SK-N-SH (cell line): Measurements from ENCODE around the gene RFTN1. TPM values are rescaled to one million over a fixed set of nuclear protein-coding genes. Genes with fewer than 3 reads are reported as not detected.

Source experiments
- CTCF ChIA-PET: fragments of 300-600, 350-600 bp; formaldehyde crosslinking; extraction: SDS; loops from one replicate; lab custom pipeline; 2021; lab: Yijun Ruan, JAX
- POLR2A ChIA-PET: fragments of 350-600 bp; sonication (Branson Sonifier 250); formaldehyde crosslinking; extraction: SDS; loops from one replicate; lab custom pipeline; 2020; ENCODE audit warnings: antibody characterized with exemption, inconsistent platforms; lab: Yijun Ruan, JAX
- DNase-seq: peaks from one replicate; pipeline ENCODE4 v3.0.0; 2012
- H2AFZ ChIP-seq: fragments of 200-600 bp; sonication (generic); 2 replicates; pipeline ENCODE4 v1.8.1; 2016; ENCODE audit warnings: antibody characterized with exemption, mild to moderate bottlenecking, low read depth
- H3F3A ChIP-seq: fragments of 200-600 bp; sonication (generic); replicated peaks from 2 replicates; pipeline ENCODE3; 2016; ENCODE audit warnings: antibody characterized with exemption, mild to moderate bottlenecking; ENCODE audit not compliant: insufficient read depth
- H3K27ac ChIP-seq, 2 experiments: fragments of 200-500 bp in 1 of 2; fragments of 200-600 bp in 1 of 2; sonication (Bioruptor generic) in 1 of 2; sonication (generic), shearing (Covaris generic) in 1 of 2; 2 replicates each; pipeline versions ENCODE4 v1.5.1 to v1.6.1; 2014 to 2016; ENCODE audit warnings: low read depth in 2 of 2, inconsistent platforms in 1 of 2, low read length in 1 of 2, mild to moderate bottlenecking in 1 of 2, mixed read lengths in 1 of 2
- H3K27me3 ChIP-seq: fragments of 200-600 bp; sonication (generic), shearing (Covaris generic); 2 replicates; pipeline ENCODE4 v1.6.1; 2016; ENCODE audit warnings: mixed run types; ENCODE audit not compliant: insufficient read depth
- H3K36me3 ChIP-seq, 2 experiments: fragments of 200-500 bp in 1 of 2; fragments of 200-600 bp in 1 of 2; sonication (Bioruptor generic) in 1 of 2; sonication (generic) in 1 of 2; replicated peaks in 1 of 2; 2 replicates each; pipeline versions ENCODE3 to v1.5.1; 2014 to 2016; ENCODE audit warnings: low read length in 1 of 2, mild to moderate bottlenecking in 1 of 2; ENCODE audit not compliant: insufficient read depth in 2 of 2, control insufficient read depth in 1 of 2
- H3K4me1 ChIP-seq, 2 experiments: fragments of 200-500 bp in 1 of 2; fragments of 200-600 bp in 1 of 2; sonication (Bioruptor generic) in 1 of 2; sonication (generic), shearing (Covaris generic) in 1 of 2; 2 replicates each; pipeline versions ENCODE4 v1.5.1 to v1.6.1; 2014 to 2016; ENCODE audit warnings: low read depth in 1 of 2, low read length in 1 of 2, mixed run types in 1 of 2; ENCODE audit not compliant: insufficient read depth in 2 of 2, control insufficient read depth in 1 of 2
- H3K4me2 ChIP-seq: fragments of 200-600 bp; sonication (generic), shearing (Covaris generic); 2 replicates; pipeline ENCODE4 v1.6.1; 2017; ENCODE audit warnings: mixed run types
- H3K4me3 ChIP-seq, 2 experiments: fragments of 200-500 bp in 1 of 2; fragments of 200-600 bp in 1 of 2; sonication (Bioruptor generic) in 1 of 2; sonication (generic), shearing (Covaris generic) in 1 of 2; 2 replicates each; pipeline versions ENCODE4 v1.5.1 to v1.8.1; 2014 to 2016; ENCODE audit warnings: low read depth in 2 of 2, inconsistent platforms in 1 of 2, low read length in 1 of 2, mild to moderate bottlenecking in 1 of 2, mixed read lengths in 1 of 2, moderate library complexity in 1 of 2
- H3K79me2 ChIP-seq: fragments of 200-600 bp; sonication (generic); 2 replicates; pipeline ENCODE4 v1.8.1; 2017; ENCODE audit warnings: mild to moderate bottlenecking; ENCODE audit not compliant: insufficient read depth
- H3K9ac ChIP-seq: fragments of 200-600 bp; sonication (generic); 2 replicates; pipeline ENCODE4 v1.6.1; 2017; ENCODE audit warnings: mixed run types
- H3K9me2 ChIP-seq: fragments of 200-600 bp; sonication (generic); 2 replicates; pipeline ENCODE4 v1.6.1; 2017; ENCODE audit warnings: mixed run types
- H3K9me3 ChIP-seq: fragments of 200-600 bp; sonication (generic); 2 replicates; pipeline ENCODE4 v1.6.1; 2017; ENCODE audit warnings: mixed run types, mild to moderate bottlenecking, moderate library complexity
- H4K20me1 ChIP-seq: fragments of 200-600 bp; sonication (generic); 2 replicates; pipeline ENCODE4 v1.6.1; 2017; ENCODE audit warnings: mild to moderate bottlenecking, mixed run types; ENCODE audit not compliant: insufficient read depth
- POLR2AphosphoS5 ChIP-seq: IDR thresholded peaks from 2 replicates; pipeline ENCODE4 v1.6.1; 2012; ENCODE audit warnings: low read depth, low read length
- RCOR1 ChIP-seq: fragments of 150-350 bp; IDR thresholded peaks from 2 replicates; pipeline ENCODE4 v1.6.1; 2017; ENCODE audit warnings: antibody characterized with exemption, low read length
- TAF1 ChIP-seq: IDR thresholded peaks from 2 replicates; pipeline ENCODE4 v1.6.1; 2012; ENCODE audit warnings: low read depth, mild to moderate bottlenecking, low read length, moderate library complexity, borderline replicate concordance
- WGBS: methylation state at CpG from one replicate; pipeline ENCODE4 v1.1.6; 2017; ENCODE audit warnings: low lambda C conversion rate; 5-methylcytosine and 5-hydroxymethylcytosine counted together
- polyA plus RNA-seq, 3 experiments: library from polyadenylated mRNA; depleted of rRNA; stranded (reverse); fragments of >200 nt; gene quantifications; 2 replicates each; pipeline ENCODE4 v1.2.3, GENCODE V29; 2012
- TF ChIP-seq, protein P1 (sequence below): IDR thresholded peaks from 2 replicates; pipeline ENCODE4 v1.6.1; 2012; ENCODE audit warnings: mild to moderate bottlenecking, low read depth, low read length, moderate library complexity
- TF ChIP-seq, protein P2 (sequence below): fragments of 150-350 bp; IDR thresholded peaks from 2 replicates; pipeline ENCODE4 v1.6.1; 2016; ENCODE audit warnings: mild to moderate bottlenecking, low read depth, low read length
- TF ChIP-seq, protein P3 (sequence below): fragments of 150-350 bp; IDR thresholded peaks from 2 replicates; pipeline ENCODE4 v1.6.1; 2017; ENCODE audit warnings: antibody characterized with exemption, low read length, low read depth, borderline replicate concordance
- TF ChIP-seq, protein P4 (sequence below): fragments of 200-600 bp; sonication (generic); IDR thresholded peaks from 2 replicates; pipeline ENCODE4 v1.6.1; 2017; ENCODE audit warnings: antibody characterized with exemption, mild to moderate bottlenecking, moderate library complexity

RFTN1 gene
- polyA plus RNA-seq, 1 of the 3 experiments (the other 2 are of a cell fraction): 21.2 TPM

DNA sequence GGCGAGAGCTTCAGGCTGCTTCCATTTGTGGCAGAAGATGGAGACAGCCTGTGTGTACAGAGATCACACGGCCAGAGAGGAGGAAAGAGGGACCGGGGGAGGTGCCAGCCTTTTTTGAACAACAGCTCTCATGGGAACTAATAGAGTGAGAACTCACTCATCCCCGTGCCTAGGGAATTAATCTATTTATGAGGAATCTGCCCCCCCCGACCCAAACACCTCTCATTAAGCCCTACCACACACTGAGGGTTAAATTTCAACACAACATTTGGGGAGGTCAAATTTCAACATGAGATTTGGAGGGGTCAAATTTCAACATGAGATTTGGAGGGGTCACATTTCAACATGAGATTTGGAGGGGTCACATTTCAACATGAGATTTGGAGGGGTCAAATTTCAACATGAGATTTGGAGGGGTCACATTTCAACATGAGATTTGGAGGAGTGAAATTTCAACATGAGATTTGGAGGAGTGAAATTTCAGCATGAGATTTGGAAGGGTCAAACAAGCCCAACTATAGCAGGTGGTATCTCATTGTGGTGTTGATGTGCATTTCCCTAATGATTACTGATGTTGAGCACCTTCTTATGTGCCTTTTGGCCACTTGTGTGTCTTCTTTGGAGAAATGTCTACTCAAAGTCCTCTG, 20.6 kb upstream of the RFTN1 start:
- CTCF ChIA-PET: no interaction called here
- H3K4me3 ChIP-seq: no peak overlapping the region
- POLR2A ChIA-PET: no interaction called here
- TF ChIP-seq, protein P1, sequence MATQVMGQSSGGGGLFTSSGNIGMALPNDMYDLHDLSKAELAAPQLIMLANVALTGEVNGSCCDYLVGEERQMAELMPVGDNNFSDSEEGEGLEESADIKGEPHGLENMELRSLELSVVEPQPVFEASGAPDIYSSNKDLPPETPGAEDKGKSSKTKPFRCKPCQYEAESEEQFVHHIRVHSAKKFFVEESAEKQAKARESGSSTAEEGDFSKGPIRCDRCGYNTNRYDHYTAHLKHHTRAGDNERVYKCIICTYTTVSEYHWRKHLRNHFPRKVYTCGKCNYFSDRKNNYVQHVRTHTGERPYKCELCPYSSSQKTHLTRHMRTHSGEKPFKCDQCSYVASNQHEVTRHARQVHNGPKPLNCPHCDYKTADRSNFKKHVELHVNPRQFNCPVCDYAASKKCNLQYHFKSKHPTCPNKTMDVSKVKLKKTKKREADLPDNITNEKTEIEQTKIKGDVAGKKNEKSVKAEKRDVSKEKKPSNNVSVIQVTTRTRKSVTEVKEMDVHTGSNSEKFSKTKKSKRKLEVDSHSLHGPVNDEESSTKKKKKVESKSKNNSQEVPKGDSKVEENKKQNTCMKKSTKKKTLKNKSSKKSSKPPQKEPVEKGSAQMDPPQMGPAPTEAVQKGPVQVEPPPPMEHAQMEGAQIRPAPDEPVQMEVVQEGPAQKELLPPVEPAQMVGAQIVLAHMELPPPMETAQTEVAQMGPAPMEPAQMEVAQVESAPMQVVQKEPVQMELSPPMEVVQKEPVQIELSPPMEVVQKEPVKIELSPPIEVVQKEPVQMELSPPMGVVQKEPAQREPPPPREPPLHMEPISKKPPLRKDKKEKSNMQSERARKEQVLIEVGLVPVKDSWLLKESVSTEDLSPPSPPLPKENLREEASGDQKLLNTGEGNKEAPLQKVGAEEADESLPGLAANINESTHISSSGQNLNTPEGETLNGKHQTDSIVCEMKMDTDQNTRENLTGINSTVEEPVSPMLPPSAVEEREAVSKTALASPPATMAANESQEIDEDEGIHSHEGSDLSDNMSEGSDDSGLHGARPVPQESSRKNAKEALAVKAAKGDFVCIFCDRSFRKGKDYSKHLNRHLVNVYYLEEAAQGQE: no peak
- no peak for TF ChIP-seq RCOR1
- H3K36me3 ChIP-seq: no peaks in the 10 kb centered on the region
- no peak overlapping the region for H3K9ac ChIP-seq
- no peaks in the 10 kb centered on the region for H3K9me2 ChIP-seq
- no peak for DNase-seq
- no peaks in the 10 kb centered on the region for H3K9me3 ChIP-seq
- no peak overlapping the region for H2AFZ ChIP-seq
- H3K79me2 ChIP-seq: no peaks in the 10 kb centered on the region
- H3F3A ChIP-seq: no peaks in the 10 kb centered on the region
- H3K27ac ChIP-seq: no peak overlapping the region
- 71% methylated on average over 5 of the region's 5 CpGs for WGBS
- H3K27me3 ChIP-seq: no peaks in the 10 kb centered on the region; the same call in 1 of the 2 replicates
- H4K20me1 ChIP-seq: no peaks in the 10 kb centered on the region
- H3K4me2 ChIP-seq: no peak overlapping the region
- no peaks in the 10 kb centered on the region; a peak in 2 of 4 replicates for H3K4me1 ChIP-seq

DNA sequence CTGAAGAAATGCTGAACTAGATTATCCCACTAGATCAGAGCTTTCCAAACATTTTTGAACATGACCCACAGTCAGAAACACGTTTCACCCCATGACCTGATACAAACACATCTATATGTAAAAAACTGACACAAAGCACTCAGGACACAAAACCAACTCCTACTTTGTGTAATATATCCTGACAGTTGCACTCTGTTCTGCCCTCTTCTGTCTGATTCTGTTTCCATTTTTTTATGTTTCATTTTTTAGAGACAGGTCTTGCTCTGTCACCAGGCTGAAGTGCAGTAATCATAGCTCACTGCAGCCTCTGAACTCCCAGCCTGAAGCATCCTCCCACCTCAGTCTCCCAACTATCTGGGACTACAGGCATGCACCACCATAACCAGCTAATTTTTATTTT, 15.8 kb upstream of the RFTN1 start:
- Histone ChIP-seq H3K9me2 (no peaks in the 10 kb centered on the region), H3F3A (no peaks in the 10 kb centered on the region), H3K4me1 (peaks cover 0 to 6% of the 10 kb centered on the region in 2 experiments; a peak in 2 of 4 replicates), H3K79me2 (no peaks in the 10 kb centered on the region), H3K9me3 (no peaks in the 10 kb centered on the region), H3K27ac (no peak overlapping the region), H3K4me2 (no peak overlapping the region), H3K4me3 (no peak overlapping the region), H3K27me3 (no peaks in the 10 kb centered on the region; the same call in 1 of the 2 replicates), H2AFZ (no peak overlapping the region), H3K9ac (no peak overlapping the region), H3K36me3 (no peaks in the 10 kb centered on the region), H4K20me1 (no peaks in the 10 kb centered on the region)
- 60% methylated on average over 1 of the region's 1 CpG for WGBS
- no peak for DNase-seq
- CTCF ChIA-PET: interaction anchor here (1.0 to 3.1 kb wide), 5 partner anchors 12 to 261 kb away, joined by 3 to 14 read pairs (median 5); no protein-coding TSS in a partner anchor
- POLR2A ChIA-PET: interaction anchor here (1.0 kb wide), 1 partner anchor 12 kb away, joined by 3 read pairs; no protein-coding TSS in a partner anchor
- TF ChIP-seq TAF1 (no peak), POLR2AphosphoS5 (no peak)
- TF ChIP-seq, protein P2, sequence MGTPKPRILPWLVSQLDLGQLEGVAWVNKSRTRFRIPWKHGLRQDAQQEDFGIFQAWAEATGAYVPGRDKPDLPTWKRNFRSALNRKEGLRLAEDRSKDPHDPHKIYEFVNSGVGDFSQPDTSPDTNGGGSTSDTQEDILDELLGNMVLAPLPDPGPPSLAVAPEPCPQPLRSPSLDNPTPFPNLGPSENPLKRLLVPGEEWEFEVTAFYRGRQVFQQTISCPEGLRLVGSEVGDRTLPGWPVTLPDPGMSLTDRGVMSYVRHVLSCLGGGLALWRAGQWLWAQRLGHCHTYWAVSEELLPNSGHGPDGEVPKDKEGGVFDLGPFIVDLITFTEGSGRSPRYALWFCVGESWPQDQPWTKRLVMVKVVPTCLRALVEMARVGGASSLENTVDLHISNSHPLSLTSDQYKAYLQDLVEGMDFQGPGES: no peak
- TF ChIP-seq, protein P3, sequence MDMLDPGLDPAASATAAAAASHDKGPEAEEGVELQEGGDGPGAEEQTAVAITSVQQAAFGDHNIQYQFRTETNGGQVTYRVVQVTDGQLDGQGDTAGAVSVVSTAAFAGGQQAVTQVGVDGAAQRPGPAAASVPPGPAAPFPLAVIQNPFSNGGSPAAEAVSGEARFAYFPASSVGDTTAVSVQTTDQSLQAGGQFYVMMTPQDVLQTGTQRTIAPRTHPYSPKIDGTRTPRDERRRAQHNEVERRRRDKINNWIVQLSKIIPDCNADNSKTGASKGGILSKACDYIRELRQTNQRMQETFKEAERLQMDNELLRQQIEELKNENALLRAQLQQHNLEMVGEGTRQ: no peak
- TF ChIP-seq, protein P4, sequence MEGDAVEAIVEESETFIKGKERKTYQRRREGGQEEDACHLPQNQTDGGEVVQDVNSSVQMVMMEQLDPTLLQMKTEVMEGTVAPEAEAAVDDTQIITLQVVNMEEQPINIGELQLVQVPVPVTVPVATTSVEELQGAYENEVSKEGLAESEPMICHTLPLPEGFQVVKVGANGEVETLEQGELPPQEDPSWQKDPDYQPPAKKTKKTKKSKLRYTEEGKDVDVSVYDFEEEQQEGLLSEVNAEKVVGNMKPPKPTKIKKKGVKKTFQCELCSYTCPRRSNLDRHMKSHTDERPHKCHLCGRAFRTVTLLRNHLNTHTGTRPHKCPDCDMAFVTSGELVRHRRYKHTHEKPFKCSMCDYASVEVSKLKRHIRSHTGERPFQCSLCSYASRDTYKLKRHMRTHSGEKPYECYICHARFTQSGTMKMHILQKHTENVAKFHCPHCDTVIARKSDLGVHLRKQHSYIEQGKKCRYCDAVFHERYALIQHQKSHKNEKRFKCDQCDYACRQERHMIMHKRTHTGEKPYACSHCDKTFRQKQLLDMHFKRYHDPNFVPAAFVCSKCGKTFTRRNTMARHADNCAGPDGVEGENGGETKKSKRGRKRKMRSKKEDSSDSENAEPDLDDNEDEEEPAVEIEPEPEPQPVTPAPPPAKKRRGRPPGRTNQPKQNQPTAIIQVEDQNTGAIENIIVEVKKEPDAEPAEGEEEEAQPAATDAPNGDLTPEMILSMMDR: peak; percentile 20
